ENCODE data around the gene FGD5.
A peak's percentile ranks its signal among the peaks of the same experiment; 100 is the strongest.
"Not testable (repeated sequence)": the region's sequence is repeated elsewhere in the genome, so short reads cannot be mapped to it uniquely, and the experiment has no call there.

Gene FGD5

GRCh38 chr3:14804835-14805780 is 13.7 kb upstream of the FGD5 start:
- no peak for DNase-seq (ENCODE audit: low read depth)

DNA sequence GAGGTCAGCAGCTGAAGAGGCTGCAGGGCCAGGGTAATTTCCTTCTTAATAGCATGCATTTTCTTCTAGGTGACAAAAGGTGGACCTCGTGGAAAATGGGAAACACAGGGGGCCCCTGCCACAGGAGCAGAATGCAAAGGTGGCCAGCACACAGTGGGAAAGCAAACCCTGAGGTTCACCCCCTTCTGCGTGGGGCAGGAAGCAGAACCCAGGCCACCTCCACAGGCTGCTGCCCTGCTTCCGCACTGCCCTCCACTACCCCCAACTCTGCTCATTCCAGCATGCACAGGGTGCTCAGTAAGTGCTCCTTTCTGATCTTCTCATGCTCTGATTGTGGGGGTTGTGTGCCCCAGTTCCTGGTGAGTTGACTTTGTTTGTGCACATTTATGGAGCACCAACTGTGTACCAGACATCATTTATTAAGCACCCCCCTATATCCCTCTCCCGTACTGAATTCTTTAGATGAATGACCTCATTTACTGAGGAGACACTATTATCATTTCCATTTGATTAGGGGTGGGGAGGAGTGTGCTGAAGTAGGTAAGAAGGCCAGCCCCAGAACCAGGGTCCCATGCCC is 12.7 kb upstream of the FGD5 start:
- no peak overlapping the region for H3K4me3 ChIP-seq (ENCODE audit: low read depth, low read length)
- no peak for DNase-seq (ENCODE audit: low read depth)

More at GRCh38 chr3:14804835-14805780, 13.7 kb upstream of the FGD5 start:
- no peak overlapping the region for H3K4me3 ChIP-seq (ENCODE audit: low read depth, low read length)

- no peak for DNase-seq (ENCODE audit: low read depth)
- H3K4me3 ChIP-seq (ENCODE audit: low read depth, low read length) = no peak overlapping the region
These were observed 12.0 kb upstream of the FGD5 start for GRCh38 chr3:14806641-14807263.

DNA sequence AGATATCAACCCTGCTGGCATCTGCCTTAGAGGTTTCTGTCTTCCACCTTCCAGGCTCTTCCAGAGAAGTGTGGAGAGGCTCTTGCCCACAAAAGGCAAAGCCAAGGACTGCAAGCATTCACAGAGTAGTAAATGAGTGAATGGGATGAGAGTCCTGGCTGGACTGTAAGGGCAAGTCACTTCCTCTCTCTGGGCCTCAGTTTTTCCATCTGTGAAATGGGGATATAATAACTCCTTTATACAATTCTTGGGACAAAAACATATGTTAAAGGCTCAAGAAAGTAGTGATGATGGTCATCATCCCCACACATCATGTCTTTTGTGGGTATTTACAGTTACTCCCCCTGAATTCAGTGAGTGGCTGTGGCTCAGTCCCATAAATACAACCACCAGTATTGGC is 10.7 kb upstream of the FGD5 start:
- H3K4me3 ChIP-seq (ENCODE audit: low read depth, low read length) = no peak overlapping the region
- no peak for DNase-seq (ENCODE audit: low read depth)

DNA sequence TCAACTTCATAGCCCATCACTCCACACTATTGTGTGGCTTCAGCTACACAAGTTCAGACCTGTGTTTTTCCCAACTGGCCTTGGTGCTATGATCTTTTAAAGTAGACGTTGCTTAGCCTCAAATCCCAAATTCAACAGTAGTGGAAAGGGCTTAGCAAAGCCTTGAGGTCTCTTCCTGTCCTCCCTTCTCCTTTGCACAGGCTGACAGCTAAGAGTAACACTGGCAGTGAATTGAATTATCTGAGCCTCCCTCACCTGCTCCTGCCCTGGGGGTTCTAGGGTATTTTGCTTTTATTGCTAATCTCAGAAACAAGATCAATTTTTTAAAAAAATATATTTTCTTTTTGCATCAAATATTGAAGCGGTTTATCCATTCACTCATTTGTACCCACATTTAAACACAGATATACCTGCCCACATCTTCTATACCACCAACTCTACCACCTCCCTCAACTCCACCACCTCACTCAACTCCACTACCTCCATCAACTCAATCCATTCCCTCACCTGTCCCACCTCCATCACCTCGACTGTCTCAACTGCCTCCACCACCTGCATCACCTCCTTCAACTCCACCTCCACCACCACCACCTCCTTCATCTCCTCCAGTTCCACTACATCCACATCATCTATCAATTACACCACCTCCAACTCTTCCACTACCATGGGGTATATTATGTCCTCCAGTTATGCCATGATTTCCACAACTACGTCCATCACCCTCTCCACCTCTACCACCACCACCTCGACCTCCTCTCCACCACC is 10.1 kb upstream of the FGD5 start:
- H3K4me3 ChIP-seq (ENCODE audit: low read depth, low read length) = no peak overlapping the region
- DNase-seq (ENCODE audit: low read depth) = no peak

- not testable (repeated sequence) for DNase-seq (ENCODE audit: low read depth); H3K4me3 ChIP-seq (ENCODE audit: low read depth, low read length)
These were observed 9.2 kb upstream of the FGD5 start for GRCh38 chr3:14809611-14810010.

GRCh38 chr3:14810070-14810791 is 8.5 kb upstream of the FGD5 start:
- no peak for DNase-seq (ENCODE audit: low read depth)
- peak overlapping the region; percentile 15 for H3K4me3 ChIP-seq (ENCODE audit: low read depth, low read length)

DNA sequence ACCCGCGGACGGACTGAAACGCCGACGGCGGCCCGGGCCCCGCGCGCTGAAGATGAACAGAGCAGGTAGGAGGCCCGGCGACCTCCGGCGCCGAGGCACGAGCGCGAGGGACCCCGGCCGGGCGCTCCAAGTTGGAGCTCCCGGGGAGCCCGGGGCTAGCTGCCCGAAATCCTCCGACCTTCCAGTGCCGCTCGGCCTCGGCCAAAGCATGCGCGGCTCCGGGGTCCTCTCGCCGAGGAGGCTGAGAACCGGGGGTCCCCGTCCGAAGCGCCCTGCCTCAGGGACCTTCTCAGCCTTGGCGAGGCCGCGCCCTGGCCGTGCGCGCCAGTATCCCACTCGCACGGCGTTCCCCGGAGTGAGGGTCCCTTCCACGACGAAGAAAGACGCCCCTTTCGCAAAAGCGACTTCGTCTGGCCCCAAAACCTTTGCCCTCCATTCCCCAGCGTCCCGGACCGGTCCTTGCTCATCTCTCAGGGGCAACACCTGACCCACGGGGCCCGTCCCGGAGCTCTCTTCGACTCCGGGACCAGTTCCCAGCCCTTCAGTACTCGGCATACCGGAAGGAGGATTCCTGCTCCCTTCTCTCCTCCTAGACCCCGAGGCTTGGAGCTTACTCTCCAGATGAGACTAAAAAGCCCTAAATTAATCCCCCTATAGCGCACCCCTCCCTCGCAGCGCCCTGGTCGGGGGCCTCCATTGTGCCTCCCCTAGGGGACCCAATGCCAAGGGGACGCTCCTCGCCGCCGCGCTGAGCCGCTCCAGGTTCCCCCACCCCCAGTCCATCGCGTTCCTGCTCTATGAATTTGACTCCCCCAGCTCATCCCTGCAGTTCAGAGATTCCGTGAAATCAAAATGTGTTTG is 7.7 kb upstream of the FGD5 start:
- no peak for DNase-seq (ENCODE audit: low read depth)
- H3K4me3 ChIP-seq (ENCODE audit: low read depth, low read length) = no peak overlapping the region

DNA sequence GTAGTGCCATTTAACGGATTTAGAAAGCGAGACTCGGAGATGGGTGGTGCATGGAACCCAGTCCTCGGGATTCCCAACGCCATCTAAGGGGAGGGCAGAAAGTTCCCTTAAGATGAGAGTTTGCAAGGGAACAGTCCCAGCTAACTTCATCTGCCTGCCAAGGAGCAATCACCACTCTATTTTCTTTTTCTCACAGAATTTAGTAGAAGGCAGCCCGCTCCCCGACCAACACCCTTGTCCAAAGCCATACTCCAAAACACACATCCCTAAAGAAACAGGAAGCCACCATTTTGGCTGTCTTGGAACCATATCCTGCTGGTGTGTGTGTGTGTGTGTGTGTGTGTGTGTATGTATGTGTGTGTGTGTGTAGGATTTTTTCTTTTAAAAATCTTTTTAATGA is 7.1 kb upstream of the FGD5 start:
- no peak overlapping the region for H3K4me3 ChIP-seq (ENCODE audit: low read depth, low read length)
- DNase-seq (ENCODE audit: low read depth) = no peak

DNA sequence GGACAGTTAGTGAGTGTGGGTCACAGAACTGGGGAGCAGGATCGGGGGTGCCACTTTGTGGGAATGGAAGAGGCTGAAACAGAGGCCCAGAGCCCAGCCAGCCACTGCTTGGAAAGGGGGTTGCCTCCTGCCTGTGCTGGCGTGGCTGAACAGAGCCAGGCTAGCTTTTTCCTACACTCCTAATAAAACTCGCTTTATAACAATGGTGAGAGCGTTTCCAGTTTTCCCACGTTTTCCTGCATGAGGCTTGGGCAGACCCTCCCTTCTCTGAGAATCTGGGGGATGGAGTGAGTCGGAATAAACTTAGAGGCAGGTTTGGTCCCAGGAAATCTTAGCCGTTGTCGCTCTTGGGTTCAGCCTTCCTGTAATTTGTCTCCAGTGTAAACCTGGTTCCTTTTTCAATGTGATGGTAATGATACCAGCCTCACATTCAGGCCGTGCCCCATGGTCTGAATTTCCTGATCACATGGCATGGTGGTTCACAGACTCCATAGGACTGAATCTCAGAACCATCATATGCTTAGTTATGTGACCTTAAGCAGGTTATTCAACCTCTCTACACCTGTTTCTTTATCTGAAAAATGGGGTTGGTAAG is 6.5 kb upstream of the FGD5 start:
- no peak overlapping the region for H3K4me3 ChIP-seq (ENCODE audit: low read depth, low read length)
- DNase-seq (ENCODE audit: low read depth) = no peak

DNA sequence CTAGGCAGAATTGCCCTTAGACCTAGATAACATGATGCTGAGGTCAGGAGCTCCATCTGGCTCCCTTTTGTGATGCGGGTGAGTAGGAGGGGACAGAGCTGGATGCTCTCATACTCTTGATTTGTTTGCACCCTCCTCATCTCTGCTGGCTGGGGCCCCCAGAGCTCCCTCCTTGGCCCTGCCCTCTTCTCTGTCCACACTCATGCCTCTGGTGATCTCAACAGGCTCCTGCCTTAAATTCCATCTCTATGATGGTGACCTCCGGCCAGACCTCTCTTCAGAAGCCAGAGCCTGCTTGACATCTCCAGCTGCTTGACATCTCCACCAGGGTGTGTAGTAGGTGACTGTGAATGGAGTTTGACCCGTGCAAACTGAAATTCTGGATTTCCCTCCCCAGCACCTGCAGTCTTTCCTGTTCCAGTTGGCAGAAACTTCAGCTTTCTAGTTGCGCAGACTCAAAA is 4.3 kb upstream of the FGD5 start:
- DNase-seq (ENCODE audit: low read depth) = no peak
- no peak overlapping the region for H3K4me3 ChIP-seq (ENCODE audit: low read depth, low read length)

DNA sequence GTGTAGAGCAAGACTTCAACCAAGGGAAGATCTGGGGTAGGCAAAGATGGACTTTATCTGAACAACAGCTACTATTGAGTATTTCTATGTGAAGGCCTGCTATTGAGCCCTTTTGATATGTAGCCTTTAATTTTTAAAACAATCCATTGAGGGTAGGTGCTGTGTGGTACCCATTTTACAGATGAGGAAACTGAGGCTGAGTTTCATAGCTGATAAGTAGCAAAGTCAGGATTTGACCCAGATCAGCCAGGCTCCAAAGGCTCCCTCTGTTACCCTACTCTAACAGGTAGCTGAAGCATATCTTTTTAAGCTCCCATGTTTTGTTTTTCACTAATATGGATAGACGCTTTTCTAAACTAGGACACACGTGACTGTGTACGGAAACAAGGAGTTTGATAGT is 2.4 kb upstream of the FGD5 start:
- no peak for DNase-seq (ENCODE audit: low read depth)
- no peak overlapping the region for H3K4me3 ChIP-seq (ENCODE audit: low read depth, low read length)

DNA sequence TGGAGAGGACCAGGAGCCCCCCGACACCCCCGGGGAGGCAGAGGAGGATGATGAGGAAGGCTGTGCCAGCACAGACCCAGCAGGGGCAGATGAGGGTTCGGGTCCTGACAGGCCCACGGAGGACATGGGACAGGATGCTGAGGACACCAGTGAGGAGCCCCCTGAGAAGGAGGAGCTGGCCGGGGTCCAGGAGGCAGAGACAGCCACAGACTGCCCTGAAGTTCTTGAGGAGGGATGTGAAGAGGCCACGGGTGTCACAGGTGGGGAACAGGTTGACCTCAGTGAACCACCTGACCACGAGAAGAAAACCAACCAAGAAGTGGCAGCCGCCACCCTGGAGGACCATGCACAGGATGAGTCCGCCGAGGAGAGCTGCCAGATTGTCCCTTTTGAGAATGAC is 909 bp downstream of the FGD5 start:
- no peak overlapping the region for H3K4me3 ChIP-seq (ENCODE audit: low read depth, low read length)

GRCh38 chr3:14820156-14820555 is 1.4 kb downstream of the FGD5 start:
- no peak overlapping the region for H3K4me3 ChIP-seq (ENCODE audit: low read depth, low read length)
- DNase-seq (ENCODE audit: low read depth) = no peak

More for the DNA sequence above, 909 bp downstream of the FGD5 start:
- DNase-seq (ENCODE audit: low read depth) = no peak

DNA sequence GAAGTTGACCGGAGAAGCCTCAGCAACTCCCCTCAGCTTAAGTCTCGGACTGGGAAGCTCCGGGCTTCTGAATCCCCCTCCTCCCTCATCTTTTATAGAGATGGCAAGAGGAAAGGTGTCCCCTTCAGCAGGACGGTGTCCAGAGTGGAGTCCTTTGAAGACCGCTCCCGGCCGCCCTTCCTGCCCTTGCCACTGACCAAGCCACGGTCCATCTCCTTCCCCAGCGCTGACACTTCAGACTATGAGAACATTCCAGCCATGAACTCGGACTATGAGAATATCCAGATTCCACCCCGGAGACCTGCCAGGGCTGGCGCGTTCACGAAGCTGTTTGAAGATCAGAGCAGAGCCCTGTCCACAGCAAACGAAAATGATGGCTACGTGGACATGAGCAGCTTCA is 2.4 kb downstream of the FGD5 start:
- H3K4me3 ChIP-seq (ENCODE audit: low read depth, low read length) = no peak overlapping the region

DNA sequence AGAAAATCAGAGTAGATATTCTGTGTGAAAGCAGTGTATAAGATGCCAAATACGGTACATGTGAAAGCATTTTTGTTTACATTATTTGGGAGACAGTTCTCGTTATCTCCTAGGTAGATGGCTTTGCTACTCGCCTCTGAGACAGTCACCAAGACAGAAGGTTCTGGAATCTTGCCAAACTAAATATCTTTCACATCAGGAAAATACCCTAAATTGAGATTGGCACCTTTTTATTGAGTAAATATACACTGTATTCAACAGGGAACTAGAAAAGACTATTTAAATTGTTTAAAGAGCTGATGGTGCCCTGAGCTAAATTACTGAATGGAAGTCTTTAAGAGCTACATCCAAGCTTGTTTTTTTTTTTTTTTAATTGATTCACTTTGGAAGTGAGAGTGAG is 3.4 kb downstream of the FGD5 start:
- H3K4me3 ChIP-seq (ENCODE audit: low read depth, low read length) = no peak overlapping the region
- no peak for DNase-seq (ENCODE audit: low read depth)

More for the DNA sequence above, 2.4 kb downstream of the FGD5 start:
- no peak for DNase-seq (ENCODE audit: low read depth)

- no peak for DNase-seq (ENCODE audit: low read depth)
- H3K4me3 ChIP-seq (ENCODE audit: low read depth, low read length) = no peak overlapping the region
These were observed 4.1 kb downstream of the FGD5 start for GRCh38 chr3:14822670-14823390.

All from skeletal muscle cell (primary cell).